Endodermal cell (in vitro differentiated cells): ENCODE measurements around the gene LRP10. TPM values are rescaled to one million over a fixed set of nuclear protein-coding genes. Genes with fewer than 3 reads are reported as not detected.
"Not testable (repeated sequence)": the region's sequence is repeated elsewhere in the genome, so short reads cannot be mapped to it uniquely, and the experiment has no call there.

Experiments
- DNase-seq: peaks from one replicate; pipeline ENCODE4 v3.0.0-alpha.2; 2017
- H3K27ac ChIP-seq: 2 replicates; pipeline ENCODE4 v1.5.1; 2013; ENCODE audit warnings: mild to moderate bottlenecking, low read depth, low read length, moderate library complexity
- H3K27me3 ChIP-seq: 2 replicates; pipeline ENCODE4 v1.6.1; 2013; ENCODE audit warnings: mild to moderate bottlenecking, low read length, moderate library complexity; ENCODE audit not compliant: insufficient read depth, control insufficient read depth, poor library complexity, severe bottlenecking
- H3K36me3 ChIP-seq: 2 replicates; pipeline ENCODE4 v1.7.0; 2013; ENCODE audit warnings: mild to moderate bottlenecking, low read length, moderate library complexity; ENCODE audit not compliant: control insufficient read depth, insufficient read depth
- H3K4me1 ChIP-seq: one replicate; pipeline ENCODE4 v1.7.0; 2013; ENCODE audit warnings: low read length; ENCODE audit not compliant: control insufficient read depth, insufficient read depth
- H3K4me3 ChIP-seq: 2 replicates; pipeline ENCODE4 v1.5.1; 2013; ENCODE audit warnings: mild to moderate bottlenecking, low read length, moderate library complexity
- H3K9ac ChIP-seq: 2 replicates; pipeline ENCODE4 v1.6.1; 2013; ENCODE audit warnings: mild to moderate bottlenecking, low read length, moderate library complexity; ENCODE audit not compliant: poor library complexity, severe bottlenecking; ENCODE audit errors: extremely low read depth
- H3K9me3 ChIP-seq: 2 replicates; pipeline ENCODE4 v1.6.1; 2013; ENCODE audit warnings: mild to moderate bottlenecking, low read length, moderate library complexity; ENCODE audit not compliant: control insufficient read depth
- H3K27ac Mint-ChIP-seq: 2 replicates; pipeline ENCODE4 v1.8.0; 2020; ENCODE audit warnings: mixed read lengths
- H3K27me3 Mint-ChIP-seq: 2 replicates; pipeline ENCODE4 v1.8.0; 2021; ENCODE audit warnings: mild to moderate bottlenecking, mixed read lengths; ENCODE audit not compliant: insufficient read depth
- H3K36me3 Mint-ChIP-seq: 2 replicates; pipeline ENCODE4 v1.8.0; 2020; ENCODE audit warnings: low read depth, mixed read lengths
- H3K4me1 Mint-ChIP-seq: 2 replicates; pipeline ENCODE4 v1.8.0; 2020; ENCODE audit warnings: mixed read lengths
- H3K4me3 Mint-ChIP-seq: 2 replicates; pipeline ENCODE4 v1.8.0; 2020; ENCODE audit warnings: mild to moderate bottlenecking, moderate library complexity, mixed read lengths
- H3K9me3 Mint-ChIP-seq: 2 replicates; pipeline ENCODE4 v1.8.0; 2020; ENCODE audit warnings: mild to moderate bottlenecking, mixed read lengths
- CTCF ChIP-seq: fragments of 200-600 bp; sonication (generic); conservative IDR thresholded peaks from 2 replicates; pipeline ENCODE4 v1.5.0; 2021; ENCODE audit warnings: antibody characterized with exemption, mild to moderate bottlenecking
- WGBS, 2 experiments: methylation state at CpG; one replicate each; pipeline versions ENCODE4 v1.1.5 to v1.1.7; 2013; ENCODE audit warnings: missing lambda C conversion rate in 2 of 2, mixed read lengths in 1 of 2; ENCODE audit not compliant: insufficient coverage in 1 of 2, insufficient read length in 1 of 2; 5-methylcytosine and 5-hydroxymethylcytosine counted together
- total RNA-seq, 2 donors: library from RNA; stranded (reverse); fragmentation: NEBNext Ultra II Directional in 1 of 2; extraction: Animal tissue kit (Norgen Biotek cat#: 25700) in 1 of 2; gene quantifications; 2 replicates in 1 of 2; 3 replicates in 1 of 2; pipeline ENCODE4 v1.2.1, GENCODE V29; 2021

The LRP10 gene
- total RNA-seq, 2 donors from 2014 or later, result 28.9 to 41.5 TPM

DNA sequence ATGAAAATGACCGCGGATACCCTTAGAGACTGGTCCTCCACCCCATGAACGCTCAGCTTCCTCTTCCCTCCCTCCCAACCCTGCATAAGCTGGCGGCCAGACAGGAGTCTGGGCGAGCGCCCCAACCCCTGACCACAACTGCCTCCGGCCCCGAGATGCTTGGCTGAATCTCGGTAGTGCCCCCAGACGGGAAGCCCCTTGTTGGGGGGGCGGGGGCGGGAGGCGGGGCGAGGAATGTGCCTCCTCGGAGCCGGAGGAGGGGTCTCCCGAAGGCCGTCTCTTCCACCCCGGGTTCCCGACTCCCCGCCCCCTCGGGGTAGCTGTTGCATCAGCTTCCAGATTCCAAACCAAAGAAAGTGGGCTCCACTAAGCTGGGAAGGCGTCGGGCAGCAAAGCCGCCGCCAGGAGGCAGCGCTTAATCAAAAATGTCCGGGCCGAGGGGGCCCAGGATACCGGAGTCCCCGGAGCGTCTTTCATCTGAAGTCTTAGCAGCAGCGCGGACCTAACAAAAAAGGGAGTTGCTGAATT is 48.9 kb upstream of the LRP10 start:
- Mint-ChIP-seq H3K4me3 (peak overlapping the region; percentile 67), H3K9me3 (no peaks in the 10 kb centered on the region), H3K36me3 (no peaks in the 10 kb centered on the region), H3K27ac (peak overlapping the region; percentile 93), H3K4me1 (peaks cover 40% of the 10 kb centered on the region), H3K27me3 (peaks cover 5% of the 10 kb centered on the region)
- peak overlapping the region; percentile 75 for H3K4me3 ChIP-seq
- H3K4me1 ChIP-seq, result peaks cover 15% of the 10 kb centered on the region
- WGBS, 2 experiments, result 0 to 2% methylated on average over 9 to 34 of the region's 34 CpGs
- H3K9me3 ChIP-seq, result no peaks in the 10 kb centered on the region
- peak; percentile 98 for TF ChIP-seq CTCF
- no peaks in the 10 kb centered on the region for H3K36me3 ChIP-seq
- peak overlapping the region; percentile 59 for H3K27ac ChIP-seq
- H3K27me3 ChIP-seq, result no peaks in the 10 kb centered on the region
- H3K9ac ChIP-seq, result peak overlapping the region; percentile 82
- peak; percentile 98 for DNase-seq

DNA sequence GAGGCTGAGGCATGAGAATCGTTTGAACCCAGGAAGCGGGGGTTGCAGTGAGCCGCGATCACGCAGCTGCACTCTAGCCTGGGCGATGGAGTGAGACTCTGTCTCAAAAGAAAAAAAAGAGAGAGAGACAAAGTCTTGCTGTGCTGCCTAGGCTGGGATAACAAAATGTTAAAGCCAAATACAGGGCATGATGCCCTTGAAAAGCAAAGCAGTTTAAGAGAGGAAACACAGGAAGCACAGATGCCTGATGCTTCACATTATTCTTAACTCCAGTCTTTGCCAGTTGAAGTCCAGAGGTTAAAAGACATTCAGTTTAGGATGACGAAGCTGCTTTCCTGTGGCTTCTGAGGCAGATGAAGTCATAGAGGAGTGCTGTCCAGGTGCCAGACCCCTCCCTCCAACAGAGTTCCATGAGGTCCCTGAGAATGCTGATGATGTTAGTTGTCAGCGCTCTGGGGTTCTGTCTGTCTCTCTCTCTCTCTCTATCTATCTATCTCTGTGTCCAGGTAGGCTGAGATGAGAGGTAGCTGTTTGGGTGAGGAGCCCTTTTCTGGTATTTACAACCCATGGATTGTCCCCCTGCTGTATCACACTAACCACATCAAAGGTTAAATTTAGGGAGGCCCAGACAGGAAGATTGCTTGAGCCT is 46.7 kb upstream of the LRP10 start:
- Mint-ChIP-seq H3K9me3 (no peaks in the 10 kb centered on the region), H3K27me3 (peaks cover 5% of the 10 kb centered on the region), H3K4me3 (no peak overlapping the region), H3K27ac (no peak overlapping the region), H3K4me1 (peaks cover 23% of the 10 kb centered on the region), H3K36me3 (no peaks in the 10 kb centered on the region)
- Histone ChIP-seq H3K27me3 (no peaks in the 10 kb centered on the region), H3K9ac (no peak overlapping the region), H3K4me1 (peaks cover 11% of the 10 kb centered on the region), H3K4me3 (no peak overlapping the region), H3K9me3 (no peaks in the 10 kb centered on the region), H3K36me3 (no peaks in the 10 kb centered on the region), H3K27ac (no peak overlapping the region)
- 80 to 93% methylated on average over 4 to 8 of the region's 8 CpGs for WGBS, 2 experiments
- DNase-seq, result no peak
- TF ChIP-seq CTCF, result no peak

DNA sequence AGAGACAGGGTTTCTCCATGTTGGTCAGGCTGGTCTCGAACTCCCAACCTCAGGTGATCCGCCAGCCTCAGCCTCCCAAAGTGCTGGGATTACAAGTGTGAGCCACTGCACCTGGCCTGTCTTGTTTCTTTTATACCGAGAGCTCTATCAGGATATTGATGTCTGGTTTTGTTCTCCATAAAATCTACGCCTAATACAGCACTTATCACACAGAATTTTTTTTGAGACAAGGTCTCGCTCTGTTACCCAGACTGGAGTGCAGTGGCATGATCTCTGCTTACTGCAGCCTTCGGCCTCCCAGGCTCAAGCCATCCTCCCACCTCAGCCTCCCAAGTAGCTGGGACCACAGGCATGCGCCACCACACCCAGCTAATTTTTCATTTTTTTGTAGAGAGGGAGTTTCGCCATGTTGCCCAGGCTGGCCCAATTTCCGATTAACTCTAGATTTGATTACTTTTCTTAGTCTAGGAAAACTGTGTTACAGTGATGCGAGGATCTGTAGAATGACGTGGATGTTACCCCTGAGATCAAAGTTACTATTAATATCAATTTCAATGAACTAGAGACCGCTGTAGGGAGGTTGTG is 42.4 kb upstream of the LRP10 start:
- H3K9me3 Mint-ChIP-seq, H3K4me1 ChIP-seq, H3K9me3 ChIP-seq, H3K4me1 Mint-ChIP-seq, H3K27me3 Mint-ChIP-seq, DNase-seq, H3K27ac ChIP-seq, H3K27me3 ChIP-seq: not testable (repeated sequence)
- peak overlapping the region; percentile 95 for H3K27ac Mint-ChIP-seq
- H3K36me3 Mint-ChIP-seq, result peaks cover 22% of the 10 kb centered on the region
- peak overlapping the region; percentile 85 for H3K9ac ChIP-seq
- peaks cover 33% of the 10 kb centered on the region for H3K36me3 ChIP-seq
- peak overlapping the region; percentile 87 for H3K4me3 Mint-ChIP-seq
- H3K4me3 ChIP-seq, result peak overlapping the region; percentile 95
- 83 to 87% methylated on average over 9 to 12 of the region's 12 CpGs for WGBS, 2 experiments
